ENCODE measurements around the gene ROBO3.
A peak's percentile ranks its signal among the peaks of the same experiment; 100 is the strongest.

Gene ROBO3

DNA sequence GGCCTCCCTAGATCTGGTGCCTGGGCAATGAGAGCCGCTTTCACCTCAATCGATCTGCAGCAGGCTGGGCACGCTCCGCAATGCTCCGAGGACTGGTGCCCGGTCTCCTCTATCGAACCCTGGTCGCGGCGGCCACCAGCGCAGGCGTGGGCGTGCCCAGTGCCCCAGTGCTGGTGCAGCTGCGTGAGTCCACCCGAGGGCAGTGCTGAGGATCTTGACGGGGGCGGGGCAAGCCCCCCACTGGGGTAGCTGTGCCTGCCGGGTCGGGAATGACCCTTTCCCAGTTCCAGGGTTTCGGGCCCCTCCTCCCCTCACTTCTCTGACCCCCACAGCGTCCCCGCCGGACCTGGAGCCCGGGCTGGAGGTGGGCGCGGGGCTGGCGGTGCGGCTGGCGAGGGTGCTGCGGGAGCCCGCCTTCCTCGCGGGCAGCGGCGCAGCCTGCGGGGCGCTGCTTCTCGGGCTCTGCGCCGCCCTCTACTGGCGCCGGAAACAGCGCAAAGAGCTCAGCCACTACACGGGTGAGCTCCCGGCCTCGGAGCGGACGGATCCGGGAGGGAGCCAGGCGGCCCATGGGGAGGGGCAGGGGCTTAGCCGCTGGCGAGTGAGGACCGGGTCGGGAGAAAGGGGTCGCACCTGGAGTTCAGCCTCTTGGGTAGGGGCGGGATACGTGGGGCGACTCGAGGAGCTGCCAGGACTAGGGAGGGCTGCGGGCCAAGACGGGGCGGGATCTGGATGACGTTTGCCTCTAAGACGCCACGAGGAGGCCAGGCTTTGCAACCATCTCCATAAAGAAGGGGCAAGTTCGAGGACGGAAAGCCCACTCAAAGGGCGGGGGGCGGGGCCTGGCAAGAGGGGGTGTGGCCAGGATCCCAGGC is 10.9 kb downstream of the ROBO3 start:
- peak; percentile 36 to 61 for DNase-seq (ENCODE audit: extremely low read depth in 1 of 2, low read depth in 1 of 2)

DNA sequence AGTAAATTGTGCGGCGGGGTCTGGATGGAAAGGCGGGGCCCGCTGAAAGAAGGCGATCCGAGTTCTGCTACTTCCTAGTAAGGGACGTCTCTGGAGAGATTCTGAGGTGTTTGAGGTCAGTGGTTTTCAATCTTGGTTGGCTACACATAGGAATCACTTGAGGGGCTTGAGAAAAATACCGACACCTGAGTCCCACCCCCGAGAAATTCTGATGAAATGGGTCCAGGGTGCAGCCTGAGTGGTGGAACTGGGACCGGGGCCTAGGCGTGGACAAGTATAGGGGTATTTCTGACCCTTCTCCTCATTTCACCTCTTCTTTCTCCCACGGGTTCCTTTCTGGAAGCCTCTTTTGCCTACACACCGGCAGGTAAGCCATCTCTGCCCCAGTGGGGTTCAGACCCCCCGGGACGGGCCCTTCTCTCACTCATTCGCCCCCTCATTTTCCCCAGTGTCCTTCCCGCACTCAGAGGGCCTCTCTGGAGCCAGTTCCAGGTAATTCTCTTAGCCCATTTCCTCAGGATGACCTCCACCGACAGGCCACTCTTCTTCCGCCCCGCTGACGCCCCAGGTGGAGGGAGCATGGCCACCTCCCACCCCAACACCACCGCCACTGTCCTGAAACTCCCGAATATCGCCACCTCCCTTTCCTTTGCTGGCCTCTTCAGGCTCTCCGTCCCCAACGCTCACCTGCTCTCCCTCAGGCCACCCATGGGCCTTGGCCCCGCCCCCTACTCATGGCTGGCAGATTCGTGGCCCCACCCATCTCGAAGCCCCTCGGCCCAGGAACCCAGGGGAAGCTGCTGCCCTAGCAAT is 11.8 kb downstream of the ROBO3 start:
- DNase-seq (ENCODE audit: extremely low read depth in 1 of 2, low read depth in 1 of 2), result no peak

DNA sequence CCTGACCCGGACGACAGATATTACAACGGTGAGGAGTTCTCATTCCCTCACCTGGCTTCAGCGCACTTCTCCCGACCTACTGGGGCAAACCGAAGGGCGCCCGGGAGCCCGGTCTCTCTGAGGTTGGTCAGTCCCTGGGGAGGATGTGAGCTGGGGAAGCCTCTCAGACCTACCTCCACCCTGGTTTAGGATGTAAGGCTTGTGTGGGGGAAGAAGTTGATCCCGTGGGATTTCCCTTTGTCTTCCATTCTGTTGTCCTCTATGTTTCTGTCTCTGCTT is 12.3 kb downstream of the ROBO3 start:
- DNase-seq (ENCODE audit: extremely low read depth in 1 of 2, low read depth in 1 of 2), result no peak

DNA sequence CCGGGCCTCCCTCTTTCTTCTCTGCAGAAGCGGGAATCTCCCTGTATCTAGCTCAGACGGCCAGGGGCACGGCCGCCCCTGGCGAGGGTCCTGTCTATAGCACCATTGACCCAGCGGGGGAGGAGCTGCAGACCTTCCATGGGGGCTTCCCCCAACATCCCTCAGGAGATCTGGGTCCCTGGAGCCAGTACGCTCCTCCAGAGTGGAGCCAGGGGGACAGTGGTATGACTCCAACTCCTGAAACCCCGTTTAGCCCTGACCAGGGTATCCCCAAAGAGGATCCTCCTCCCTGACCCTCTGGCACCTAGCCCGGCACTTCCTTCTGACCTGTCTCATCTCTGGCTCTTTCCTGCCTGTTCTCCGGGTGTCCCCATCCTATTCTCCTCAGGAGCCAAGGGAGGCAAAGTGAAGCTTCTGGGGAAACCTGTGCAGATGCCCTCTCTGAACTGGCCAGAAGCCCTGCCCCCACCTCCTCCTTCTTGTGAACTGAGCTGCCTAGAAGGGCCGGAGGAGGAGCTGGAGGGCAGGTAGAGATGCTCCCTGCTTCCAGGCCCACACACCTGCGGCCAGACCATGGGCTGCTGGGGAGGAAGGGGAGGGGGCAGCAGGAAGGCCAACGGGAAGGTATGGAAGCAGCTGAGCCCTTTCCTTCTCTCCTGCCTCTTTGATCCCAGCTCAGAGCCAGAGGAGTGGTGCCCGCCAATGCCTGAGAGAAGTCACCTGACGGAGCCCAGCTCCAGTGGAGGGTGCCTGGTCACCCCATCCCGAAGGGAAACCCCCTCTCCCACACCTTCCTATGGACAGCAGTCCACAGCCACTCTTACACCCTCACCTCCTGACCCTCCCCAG is 12.9 kb downstream of the ROBO3 start:
- DNase-seq (ENCODE audit: extremely low read depth in 1 of 2, low read depth in 1 of 2), result no peak

DNA sequence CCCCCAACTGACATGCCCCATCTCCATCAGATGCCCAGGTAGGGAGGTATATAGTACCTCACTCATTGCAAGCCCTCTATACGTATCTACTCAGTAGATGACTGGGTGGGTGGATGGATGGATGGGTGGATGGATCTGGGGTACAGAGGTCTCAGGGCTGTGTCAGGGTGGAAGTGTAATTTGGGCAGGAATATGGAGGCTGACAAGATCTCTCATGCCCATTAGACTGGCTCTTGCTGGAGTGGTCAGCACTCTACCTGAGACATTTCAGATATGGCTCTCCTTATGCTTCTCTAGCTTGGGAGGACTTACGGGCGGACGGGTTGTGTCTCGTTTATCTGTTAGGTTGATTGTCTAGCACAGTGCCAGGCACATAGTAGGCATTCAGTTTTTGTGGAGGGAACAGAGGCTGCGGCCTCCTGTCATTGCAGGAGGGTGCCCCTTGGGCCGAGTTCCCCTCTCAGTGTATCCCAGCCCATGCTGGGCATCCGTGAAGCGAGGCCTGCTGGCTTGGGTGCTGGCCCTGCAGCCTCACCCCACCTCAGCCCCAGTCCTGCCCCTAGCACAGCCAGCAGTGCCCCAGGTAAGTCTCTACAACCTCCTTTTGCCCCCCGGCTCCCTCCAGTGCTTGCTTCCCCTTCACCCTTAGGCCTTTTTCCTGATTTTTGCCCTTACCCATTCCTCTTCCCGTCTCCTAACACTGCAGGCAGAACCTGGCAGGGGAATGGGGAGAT is 13.7 kb downstream of the ROBO3 start:
- DNase-seq (ENCODE audit: extremely low read depth in 1 of 2, low read depth in 1 of 2), result no peak

DNA sequence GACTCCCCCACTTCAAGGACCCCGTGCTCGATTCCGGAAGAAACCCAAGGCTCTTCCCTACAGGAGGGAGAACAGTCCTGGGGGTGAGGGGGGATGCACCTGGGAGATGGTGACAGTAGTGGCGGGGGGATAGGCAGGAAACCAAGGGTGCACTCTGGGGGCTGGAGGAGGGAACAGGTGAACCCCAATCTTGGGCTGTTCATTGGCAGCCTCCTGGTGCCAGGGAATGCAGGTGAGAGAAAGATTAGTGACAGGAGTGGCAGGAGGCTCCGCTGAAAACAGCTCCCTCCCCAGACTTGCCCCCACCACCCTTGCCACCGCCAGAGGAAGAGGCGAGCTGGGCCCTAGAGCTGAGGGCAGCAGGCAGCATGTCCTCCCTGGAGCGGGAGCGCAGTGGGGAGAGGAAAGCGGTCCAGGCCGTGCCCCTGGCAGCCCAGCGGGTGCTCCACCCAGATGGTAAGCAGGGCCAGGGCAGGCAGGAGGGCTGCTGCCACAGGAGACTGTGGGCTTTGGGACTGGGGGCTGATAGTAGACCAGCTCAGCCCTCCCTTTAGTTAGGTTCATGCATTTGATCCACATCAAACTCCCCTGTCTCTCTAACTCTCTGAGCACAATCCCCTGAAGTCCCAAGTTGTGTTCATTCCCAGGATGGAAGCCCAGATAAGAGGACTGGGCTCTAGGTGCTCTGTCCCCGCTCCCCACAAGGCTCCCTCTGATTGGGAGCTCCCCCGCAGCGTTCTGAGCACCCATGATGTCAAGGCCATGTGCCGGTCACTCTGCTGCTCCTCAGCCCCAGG is 14.5 kb downstream of the ROBO3 start:
- no peak for DNase-seq (ENCODE audit: extremely low read depth in 1 of 2, low read depth in 1 of 2)

DNA sequence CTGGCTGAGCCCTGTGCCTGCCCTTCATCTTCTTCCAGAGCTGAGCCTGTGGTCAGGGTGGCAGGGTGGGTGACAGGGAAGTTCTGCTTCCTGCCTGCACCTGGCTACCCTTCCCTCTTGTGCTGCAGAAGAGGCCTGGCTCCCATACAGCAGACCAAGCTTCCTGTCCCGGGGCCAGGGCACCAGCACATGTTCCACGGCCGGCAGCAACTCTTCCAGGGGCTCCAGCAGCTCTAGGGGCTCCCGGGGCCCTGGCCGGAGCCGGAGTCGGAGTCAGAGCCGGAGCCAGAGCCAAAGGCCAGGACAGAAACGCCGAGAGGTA is 15.0 kb downstream of the ROBO3 start:
- no peak for DNase-seq (ENCODE audit: extremely low read depth in 1 of 2, low read depth in 1 of 2)

DNA sequence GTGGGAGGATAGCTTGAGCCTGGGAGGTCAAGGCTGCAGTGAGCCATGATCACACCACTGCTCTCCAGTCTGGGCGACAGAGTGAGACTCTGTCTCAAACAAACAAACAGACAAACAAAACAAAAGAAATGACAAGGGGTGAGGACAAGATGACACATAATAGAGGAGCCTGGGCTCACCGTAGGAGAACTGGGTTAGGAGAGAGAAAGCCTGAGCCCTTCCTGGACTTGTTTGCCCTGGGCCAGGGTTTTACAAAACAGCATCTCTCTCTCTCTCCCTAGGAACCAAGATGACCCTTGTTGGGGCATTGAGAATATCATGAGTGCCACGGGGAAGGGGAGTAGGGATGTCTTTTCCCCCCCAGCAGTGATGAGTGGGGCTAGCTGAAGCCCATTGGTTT is 15.7 kb downstream of the ROBO3 start:
- no peak for DNase-seq (ENCODE audit: extremely low read depth in 1 of 2, low read depth in 1 of 2)

DNA sequence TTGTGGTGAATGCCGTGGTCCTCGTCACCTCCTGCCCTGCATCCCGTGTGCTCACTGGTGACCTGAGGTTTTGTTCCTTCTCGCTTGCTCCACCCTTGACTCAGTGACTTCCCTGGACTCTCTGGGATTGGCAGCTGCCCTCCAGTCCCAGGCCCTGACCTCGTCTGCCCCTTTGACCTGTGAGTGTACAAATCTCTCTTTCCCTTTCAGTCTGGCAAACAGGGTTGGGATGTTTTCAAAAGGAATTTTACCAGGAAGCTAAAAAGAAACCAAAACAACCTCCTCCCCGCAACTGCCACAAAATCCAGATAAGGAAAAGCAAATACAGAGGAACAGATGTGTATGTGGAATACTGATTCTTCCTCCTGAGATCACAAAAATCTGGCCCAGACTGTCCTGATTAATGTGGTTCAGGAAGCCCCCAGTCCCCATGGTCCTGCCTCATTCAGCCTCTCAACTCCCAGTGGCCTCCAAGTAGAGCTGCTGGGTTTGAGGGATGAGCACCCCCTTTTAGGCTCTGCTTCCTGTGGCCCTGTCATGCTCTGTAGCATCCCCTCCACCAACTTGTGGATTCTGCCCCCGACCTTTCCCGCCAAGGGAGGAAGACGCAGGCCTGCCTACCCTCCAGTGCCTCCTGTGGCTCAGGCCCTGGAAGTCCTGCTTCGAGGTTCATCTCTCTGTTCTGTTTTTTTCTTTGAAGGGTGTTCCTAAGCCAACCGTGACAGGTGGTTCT is 17.3 kb downstream of the ROBO3 start:
- no peak for DNase-seq (ENCODE audit: extremely low read depth in 1 of 2, low read depth in 1 of 2)

DNA sequence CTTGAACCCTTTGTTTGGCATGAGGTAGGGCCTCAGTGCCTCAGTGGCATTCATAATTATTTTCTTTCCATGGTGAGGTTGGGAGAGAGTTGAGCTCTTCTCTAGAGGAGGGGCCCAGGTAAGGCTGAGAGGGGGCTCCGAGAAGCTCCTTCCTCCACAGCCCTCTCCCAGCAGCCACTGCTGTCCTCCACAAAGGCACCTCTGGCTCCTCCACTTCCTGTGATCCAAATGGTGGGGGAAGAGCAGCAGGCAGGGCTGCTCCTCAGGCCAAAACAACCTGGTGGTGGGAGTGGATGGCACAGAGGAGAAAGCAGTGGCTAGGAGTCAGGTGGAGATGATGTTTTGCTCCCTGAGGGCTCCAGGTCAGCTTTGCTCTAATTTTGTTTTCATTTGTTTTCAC is 19.1 kb downstream of the ROBO3 start:
- DNase-seq (ENCODE audit: extremely low read depth in 1 of 2, low read depth in 1 of 2), result no peak

DNA sequence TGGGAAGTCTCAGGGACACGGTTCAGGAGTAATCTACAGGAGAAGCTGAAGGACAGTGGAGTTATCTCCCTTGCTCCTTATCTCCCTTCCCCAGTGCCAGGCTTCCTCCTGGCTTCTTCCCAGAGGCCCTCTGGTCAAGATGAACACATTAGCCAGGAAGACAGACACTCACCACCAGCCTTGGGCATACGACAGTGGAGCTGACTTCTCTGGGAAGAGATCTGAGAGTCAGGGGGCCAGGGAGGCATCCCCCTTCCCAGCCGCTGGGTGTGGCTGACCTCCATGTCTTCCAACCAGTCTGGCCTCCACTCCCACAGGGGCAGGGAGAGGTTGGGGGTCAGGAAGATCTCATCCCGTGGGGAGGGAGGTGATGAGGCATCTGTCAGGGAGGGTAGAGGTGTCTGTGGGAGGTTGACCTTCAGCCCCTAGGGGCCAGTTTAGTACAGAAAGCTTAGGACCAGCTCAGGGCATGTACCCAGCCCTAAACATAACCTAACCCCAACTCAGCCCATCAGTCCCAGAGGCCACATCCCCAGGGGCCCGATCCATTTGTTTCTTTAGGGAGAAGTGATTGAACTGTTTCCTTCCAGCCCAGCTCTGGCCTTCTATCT is 19.7 kb downstream of the ROBO3 start:
- DNase-seq (ENCODE audit: extremely low read depth in 1 of 2, low read depth in 1 of 2), result no peak

DNA sequence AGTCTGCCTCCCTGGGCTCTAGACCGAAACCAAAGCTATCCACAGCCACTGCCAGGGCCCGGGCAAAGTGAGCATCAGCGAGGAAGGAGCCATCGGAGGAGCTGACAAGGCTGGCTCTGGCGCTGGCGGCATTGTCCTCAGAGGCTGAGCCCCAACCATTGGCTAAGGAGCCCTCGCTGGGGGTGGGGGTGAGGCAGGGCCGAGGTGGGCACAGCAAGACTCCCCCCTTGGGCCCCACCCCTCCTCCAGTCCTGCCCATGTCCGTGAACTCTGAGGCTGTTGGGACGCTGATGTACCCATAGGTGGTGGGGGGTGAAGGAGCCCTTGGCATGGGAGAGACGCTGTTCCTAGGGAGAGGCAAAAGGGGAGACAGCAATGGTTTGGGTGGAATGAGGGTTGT is 21.2 kb downstream of the ROBO3 start:
- no peak for DNase-seq (ENCODE audit: extremely low read depth in 1 of 2, low read depth in 1 of 2)

DNA sequence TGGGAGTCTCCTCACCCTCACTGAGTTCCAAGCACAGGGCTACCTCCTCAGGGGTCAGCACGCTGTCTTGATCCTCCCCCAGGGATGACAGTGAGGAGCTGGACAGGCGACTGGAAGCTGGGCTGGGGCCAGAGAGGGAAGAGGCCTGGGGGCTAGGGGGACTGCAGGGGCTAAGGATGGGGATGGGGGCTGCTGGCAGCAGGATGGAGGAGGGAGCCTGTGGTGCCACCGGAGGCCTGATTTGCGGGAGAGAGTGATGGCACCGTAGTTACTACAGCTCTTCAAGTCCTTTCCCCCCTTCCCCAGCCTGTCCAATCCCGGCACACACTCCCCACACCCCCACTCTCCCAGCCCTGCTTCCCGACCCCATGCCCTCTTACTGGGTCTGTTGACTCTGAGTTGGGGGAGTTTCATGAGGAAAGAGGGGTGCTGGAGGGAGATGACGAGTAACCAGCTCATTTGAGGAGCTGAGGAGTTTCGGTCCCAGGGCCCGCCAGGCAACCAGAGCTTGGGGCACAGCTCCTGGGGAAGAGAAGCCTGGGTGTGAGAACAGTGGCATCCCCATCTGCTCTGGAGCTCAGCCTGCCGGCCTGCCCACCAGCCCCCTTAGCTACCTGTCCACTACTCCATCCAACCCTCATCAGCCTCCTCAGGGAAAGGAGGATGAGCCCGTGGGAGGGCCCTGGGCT is 21.9 kb downstream of the ROBO3 start:
- no peak for DNase-seq (ENCODE audit: extremely low read depth in 1 of 2, low read depth in 1 of 2)

DNA sequence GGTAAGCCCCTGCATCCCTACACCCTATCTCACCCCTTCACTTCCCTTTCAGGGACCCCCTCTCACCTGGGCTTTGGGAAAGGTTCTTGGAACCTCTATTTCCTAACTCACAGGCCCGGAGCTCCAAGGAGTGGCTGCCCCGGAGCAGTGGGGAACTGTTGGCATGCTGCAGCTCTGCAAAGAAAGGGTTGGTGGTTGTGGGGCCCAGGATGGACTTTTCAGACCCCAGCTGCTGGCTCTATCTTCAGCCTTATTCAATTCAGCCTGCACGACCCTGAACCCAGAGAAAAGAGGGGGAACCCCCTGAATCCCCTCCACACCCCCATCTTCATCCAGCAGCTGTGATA is 22.4 kb downstream of the ROBO3 start:
- no peak for DNase-seq (ENCODE audit: extremely low read depth in 1 of 2, low read depth in 1 of 2)

DNA sequence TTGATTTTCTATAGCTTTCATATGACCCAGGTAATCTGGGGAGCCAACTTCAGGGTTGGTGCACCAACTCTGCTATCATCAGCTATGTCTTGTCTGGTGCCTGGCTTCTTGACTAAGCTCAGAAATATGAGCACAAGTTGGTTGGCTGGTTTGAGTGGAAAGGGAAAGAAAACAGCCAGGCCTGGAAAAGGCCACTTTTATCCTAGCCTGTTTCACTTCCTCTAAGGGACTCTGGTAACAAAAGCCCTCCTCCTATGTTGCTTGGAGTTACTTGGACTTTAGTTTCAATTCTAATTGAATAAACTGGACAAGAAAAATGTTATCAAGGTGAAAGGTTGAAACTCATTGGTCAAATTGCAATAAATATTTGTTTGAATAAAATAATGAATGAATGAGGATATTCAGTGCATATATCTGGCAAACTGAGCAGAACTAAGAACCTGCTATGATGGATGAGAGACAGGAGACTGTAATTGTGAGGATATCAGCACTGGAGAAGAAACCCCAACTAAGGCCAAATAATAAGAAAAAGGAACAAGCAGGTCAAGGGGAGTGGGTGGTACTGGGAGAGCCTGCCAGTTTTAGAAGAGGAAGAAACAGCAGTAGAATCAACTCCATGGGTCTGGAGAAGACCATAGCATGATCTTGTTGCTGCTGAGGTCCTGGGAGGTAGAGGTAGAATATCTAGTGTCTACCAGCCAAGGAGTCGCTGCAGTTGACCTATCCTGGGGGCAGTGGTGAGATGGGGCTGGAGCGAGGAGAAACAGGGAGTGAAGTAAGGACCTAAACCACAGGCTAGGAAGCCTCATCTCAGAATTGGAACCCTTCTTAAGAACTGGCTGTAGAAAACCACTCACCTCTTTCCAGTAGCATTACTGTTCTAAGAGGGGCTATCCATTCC is 24.2 kb downstream of the ROBO3 start:
- DNase-seq (ENCODE audit: extremely low read depth in 1 of 2, low read depth in 1 of 2), result no peak

DNA sequence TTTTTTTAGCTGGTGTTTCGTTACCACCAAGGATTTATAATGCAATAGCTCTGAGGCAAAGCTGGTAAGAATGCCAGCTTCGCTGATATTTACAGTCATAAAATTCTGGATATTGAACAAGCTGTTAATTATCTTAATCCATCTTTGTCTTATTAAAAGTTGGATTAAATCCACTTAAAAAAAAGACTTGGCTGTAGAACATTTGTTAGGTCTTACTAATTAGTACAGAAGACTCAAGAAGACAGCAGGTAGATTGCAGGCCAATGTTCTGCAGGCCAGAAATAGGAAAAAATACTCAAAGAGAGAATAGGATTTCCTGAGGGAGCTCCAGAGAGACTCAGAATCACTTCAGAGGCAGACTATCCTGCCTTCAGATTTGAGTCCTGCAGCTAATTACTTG is 24.9 kb downstream of the ROBO3 start:
- DNase-seq (ENCODE audit: extremely low read depth in 1 of 2, low read depth in 1 of 2), result no peak

DNA sequence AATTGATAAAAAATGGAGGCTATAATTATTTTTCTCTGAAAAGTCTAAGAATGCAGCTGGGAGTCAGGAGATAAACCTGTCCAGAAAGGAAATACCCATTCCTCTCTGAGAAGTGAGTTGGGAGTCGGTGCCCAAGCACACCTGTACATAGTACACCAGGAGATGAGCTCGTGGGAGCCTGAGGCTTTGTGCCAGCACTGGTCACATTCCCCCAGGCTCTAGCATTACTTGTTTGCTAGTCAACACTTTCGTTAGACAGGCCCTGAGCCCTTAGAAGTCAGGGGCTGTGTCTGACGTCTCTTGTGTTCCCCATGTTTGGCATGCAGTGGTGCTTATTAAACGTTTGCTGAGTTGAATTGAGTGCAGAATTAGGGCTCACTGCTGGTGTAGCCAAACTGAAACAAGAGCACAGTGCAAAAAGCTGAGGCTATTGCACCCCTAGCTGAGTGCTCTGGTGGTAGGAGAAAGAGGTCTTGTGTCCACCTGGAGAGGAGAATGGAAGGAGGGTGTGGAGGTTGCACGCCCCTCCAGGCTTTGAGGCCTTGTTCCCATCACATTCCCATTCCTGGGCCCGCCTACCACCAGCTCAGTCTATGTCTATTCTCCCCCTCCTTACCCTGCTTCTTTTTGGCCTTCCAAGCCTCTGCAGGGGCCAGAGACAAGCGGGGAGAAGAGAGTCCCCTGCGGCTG is 25.6 kb downstream of the ROBO3 start:
- no peak for DNase-seq (ENCODE audit: extremely low read depth in 1 of 2, low read depth in 1 of 2)
